ENCODE results near the gene PGLYRP2.

PGLYRP2 gene

DNA sequence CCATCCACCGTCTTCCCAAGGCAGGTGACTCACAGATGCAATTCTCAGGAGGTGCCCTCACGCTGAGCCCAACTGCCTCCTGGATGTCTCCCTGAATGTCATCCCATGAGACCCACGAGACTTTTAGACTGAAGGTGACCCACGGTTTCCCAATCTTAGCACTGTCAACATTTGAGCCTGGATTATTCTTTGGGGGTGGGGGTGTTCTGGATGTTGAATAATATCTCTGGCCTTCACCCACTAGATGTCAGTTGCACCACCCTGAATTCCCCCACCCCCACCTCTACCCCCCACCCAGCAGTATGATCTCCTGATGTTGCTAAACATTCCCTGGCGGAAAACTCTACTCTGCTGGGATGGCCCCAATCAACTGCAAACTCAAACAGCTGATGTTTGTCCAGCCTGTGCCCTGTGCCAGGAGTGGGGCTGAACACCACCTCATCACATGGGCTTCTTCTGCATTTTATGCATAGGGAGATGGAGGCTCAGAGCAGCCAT lies 26.8 kb upstream of the PGLYRP2 start:
- peak overlapping the region; percentile 67 for H3K9ac ChIP-seq (ENCODE audit: low read length)
- no peak overlapping the region for H2AFZ ChIP-seq (ENCODE audit: insufficient read depth, low read length, poor library complexity)
- no peak overlapping the region for H3K4me2 ChIP-seq (ENCODE audit: low read length)
- peaks cover 39% of the 10 kb centered on the region for H3K9me3 ChIP-seq (ENCODE audit: insufficient read depth, low read depth, low read length)
- H3K4me1 ChIP-seq (ENCODE audit: control insufficient read depth in 1 of 2, insufficient read depth in 2 of 2, low read length in 2 of 2) = no peaks in the 10 kb centered on the region
- no CpG with 5 or more reads among the region's 5 CpGs for WGBS (ENCODE audit: extremely low coverage, insufficient coverage, insufficient read length)
- H4K8ac ChIP-seq (ENCODE audit: low read depth, low read length) = no peak overlapping the region
- no peak overlapping the region for H4K91ac ChIP-seq (ENCODE audit: low read depth, low read length)
- H3K79me2 ChIP-seq (ENCODE audit: control insufficient read depth, insufficient read depth, low read length, poor library complexity) = no peaks in the 10 kb centered on the region
- no peaks in the 10 kb centered on the region for H3K79me1 ChIP-seq (ENCODE audit: low read length)
- DNase-seq = no peak
- H3K14ac ChIP-seq (ENCODE audit: low read length) = no peak overlapping the region
- no peak overlapping the region for H2BK120ac ChIP-seq (ENCODE audit: insufficient read depth, low read length, poor library complexity)
- H2BK12ac ChIP-seq (ENCODE audit: low read length) = no peak overlapping the region
- H2BK5ac ChIP-seq (ENCODE audit: low read depth, low read length, poor library complexity) = no peak overlapping the region
- H2AK5ac ChIP-seq (ENCODE audit: low read length) = no peak overlapping the region
- H3K4me3 ChIP-seq (ENCODE audit: low read depth, low read length) = peak overlapping the region; percentile 6
- H3K27ac ChIP-seq (ENCODE audit: low read depth, low read length) = no peak overlapping the region
- H3K27me3 ChIP-seq (ENCODE audit: insufficient read depth, low read length) = peaks cover 9% of the 10 kb centered on the region
- H4K12ac ChIP-seq (ENCODE audit: low read depth, low read length) = no peak overlapping the region
- no peak overlapping the region for H3K4ac ChIP-seq (ENCODE audit: low read depth, low read length)
- no peak overlapping the region for H3K23ac ChIP-seq (ENCODE audit: low read length)
- H3K18ac ChIP-seq (ENCODE audit: low read length) = no peak overlapping the region
- H3K36me3 ChIP-seq (ENCODE audit: control insufficient read depth in 1 of 2, insufficient read depth in 2 of 2, low read length in 2 of 2) = no peaks in the 10 kb centered on the region

- Histone ChIP-seq H3K4ac (ENCODE audit: low read depth, low read length) (no peak overlapping the region), H2AFZ (ENCODE audit: insufficient read depth, low read length, poor library complexity) (no peak overlapping the region), H2BK5ac (ENCODE audit: low read depth, low read length, poor library complexity) (no peak overlapping the region), H3K18ac (ENCODE audit: low read length) (no peak overlapping the region), H4K8ac (ENCODE audit: low read depth, low read length) (no peak overlapping the region), H3K27ac (ENCODE audit: low read depth, low read length) (no peak overlapping the region), H3K79me1 (ENCODE audit: low read length) (no peaks in the 10 kb centered on the region), H2BK120ac (ENCODE audit: insufficient read depth, low read length, poor library complexity) (no peak overlapping the region), H3K36me3 (ENCODE audit: control insufficient read depth in 1 of 2, insufficient read depth in 2 of 2, low read length in 2 of 2) (no peaks in the 10 kb centered on the region), H3K23ac (ENCODE audit: low read length) (no peak overlapping the region), H3K4me2 (ENCODE audit: low read length) (no peak overlapping the region), H4K12ac (ENCODE audit: low read depth, low read length) (no peak overlapping the region), H3K9me3 (ENCODE audit: insufficient read depth, low read depth, low read length) (peaks cover 22% of the 10 kb centered on the region), H3K79me2 (ENCODE audit: control insufficient read depth, insufficient read depth, low read length, poor library complexity) (no peaks in the 10 kb centered on the region), H3K27me3 (ENCODE audit: insufficient read depth, low read length) (no peaks in the 10 kb centered on the region), H4K91ac (ENCODE audit: low read depth, low read length) (no peak overlapping the region), H3K14ac (ENCODE audit: low read length) (no peak overlapping the region), H3K4me3 (ENCODE audit: low read depth, low read length) (no peak overlapping the region), H3K9ac (ENCODE audit: low read length) (no peak overlapping the region), H2BK12ac (ENCODE audit: low read length) (no peak overlapping the region), H2AK5ac (ENCODE audit: low read length) (no peak overlapping the region), H3K4me1 (ENCODE audit: control insufficient read depth in 1 of 2, insufficient read depth in 2 of 2, low read length in 2 of 2) (no peaks in the 10 kb centered on the region)
- DNase-seq = no peak
- no CpG with 5 or more reads among the region's 1 CpG for WGBS (ENCODE audit: extremely low coverage, insufficient coverage, insufficient read length)
Measured at GRCh38 chr19:15502264-15502663, 23.0 kb upstream of the PGLYRP2 start.

DNA sequence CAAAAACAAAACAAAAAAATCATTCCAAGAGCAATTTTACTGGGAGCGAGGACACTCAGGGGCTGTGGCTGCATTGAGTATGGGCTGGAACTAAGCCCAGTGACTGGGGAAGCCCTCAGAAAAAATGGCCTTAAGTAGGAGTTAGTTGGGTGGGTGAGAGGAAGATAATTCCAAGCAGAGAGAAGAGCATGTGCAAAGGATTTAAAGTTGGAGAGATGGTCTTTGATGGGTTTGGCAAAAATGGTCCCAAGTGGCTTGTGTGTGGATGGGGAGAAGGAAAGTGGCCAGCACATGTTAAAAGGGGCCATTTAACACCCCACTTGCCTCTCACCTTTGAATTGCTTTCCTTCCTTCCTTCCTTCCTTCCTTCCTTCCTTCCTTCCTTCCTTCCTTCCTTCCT lies 22.3 kb upstream of the PGLYRP2 start:
- Histone ChIP-seq H3K18ac (ENCODE audit: low read length) (no peak overlapping the region), H2AK5ac (ENCODE audit: low read length) (no peak overlapping the region), H3K4me1 (ENCODE audit: control insufficient read depth in 1 of 2, insufficient read depth in 2 of 2, low read length in 2 of 2) (no peaks in the 10 kb centered on the region), H3K27me3 (ENCODE audit: insufficient read depth, low read length) (no peaks in the 10 kb centered on the region), H3K9me3 (ENCODE audit: insufficient read depth, low read depth, low read length) (peaks cover 19% of the 10 kb centered on the region), H3K4me3 (ENCODE audit: low read depth, low read length) (no peak overlapping the region), H4K8ac (ENCODE audit: low read depth, low read length) (no peak overlapping the region), H2AFZ (ENCODE audit: insufficient read depth, low read length, poor library complexity) (no peak overlapping the region), H3K4ac (ENCODE audit: low read depth, low read length) (no peak overlapping the region), H3K36me3 (ENCODE audit: control insufficient read depth in 1 of 2, insufficient read depth in 2 of 2, low read length in 2 of 2) (no peaks in the 10 kb centered on the region), H3K79me1 (ENCODE audit: low read length) (no peaks in the 10 kb centered on the region), H4K91ac (ENCODE audit: low read depth, low read length) (no peak overlapping the region), H3K27ac (ENCODE audit: low read depth, low read length) (no peak overlapping the region), H3K14ac (ENCODE audit: low read length) (no peak overlapping the region), H3K4me2 (ENCODE audit: low read length) (no peak overlapping the region), H3K79me2 (ENCODE audit: control insufficient read depth, insufficient read depth, low read length, poor library complexity) (no peaks in the 10 kb centered on the region), H2BK12ac (ENCODE audit: low read length) (no peak overlapping the region), H3K9ac (ENCODE audit: low read length) (no peak overlapping the region), H4K12ac (ENCODE audit: low read depth, low read length) (no peak overlapping the region), H2BK5ac (ENCODE audit: low read depth, low read length, poor library complexity) (no peak overlapping the region), H2BK120ac (ENCODE audit: insufficient read depth, low read length, poor library complexity) (no peak overlapping the region), H3K23ac (ENCODE audit: low read length) (no peak overlapping the region)
- no peak for DNase-seq
- WGBS (ENCODE audit: extremely low coverage, insufficient coverage, insufficient read length) = no CpG with 5 or more reads among the region's 1 CpG

DNA sequence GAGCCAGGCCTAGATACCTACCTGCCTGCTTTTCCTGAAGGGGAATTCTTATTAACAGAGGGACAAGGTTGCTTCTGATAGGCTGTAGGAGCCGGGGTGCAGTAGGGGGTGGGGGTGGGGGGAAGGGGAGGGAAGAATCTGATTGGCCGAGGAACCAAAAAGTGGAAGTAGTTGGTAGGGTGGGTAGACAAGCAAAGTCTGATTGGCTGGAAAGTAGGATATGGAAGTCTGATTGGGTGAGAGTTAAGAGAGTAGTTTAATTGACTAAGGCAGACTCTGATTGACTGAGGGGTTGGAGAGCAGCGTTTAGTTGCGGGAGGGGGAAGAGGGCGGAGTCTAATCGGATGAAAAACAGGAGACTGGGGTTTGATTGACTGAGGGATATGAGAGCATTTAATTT lies 19.6 kb upstream of the PGLYRP2 start:
- Histone ChIP-seq H2BK5ac (ENCODE audit: low read depth, low read length, poor library complexity) (no peak overlapping the region), H3K4me2 (ENCODE audit: low read length) (no peak overlapping the region), H2AFZ (ENCODE audit: insufficient read depth, low read length, poor library complexity) (no peak overlapping the region), H3K14ac (ENCODE audit: low read length) (no peak overlapping the region), H3K36me3 (ENCODE audit: control insufficient read depth in 1 of 2, insufficient read depth in 2 of 2, low read length in 2 of 2) (no peaks in the 10 kb centered on the region), H3K79me1 (ENCODE audit: low read length) (no peaks in the 10 kb centered on the region), H3K9me3 (ENCODE audit: insufficient read depth, low read depth, low read length) (peaks cover 10% of the 10 kb centered on the region), H3K27ac (ENCODE audit: low read depth, low read length) (no peak overlapping the region), H3K27me3 (ENCODE audit: insufficient read depth, low read length) (no peaks in the 10 kb centered on the region), H3K79me2 (ENCODE audit: control insufficient read depth, insufficient read depth, low read length, poor library complexity) (no peaks in the 10 kb centered on the region), H3K23ac (ENCODE audit: low read length) (no peak overlapping the region), H2BK12ac (ENCODE audit: low read length) (no peak overlapping the region), H3K4ac (ENCODE audit: low read depth, low read length) (no peak overlapping the region), H3K9ac (ENCODE audit: low read length) (no peak overlapping the region), H4K91ac (ENCODE audit: low read depth, low read length) (no peak overlapping the region), H2BK120ac (ENCODE audit: insufficient read depth, low read length, poor library complexity) (no peak overlapping the region), H4K8ac (ENCODE audit: low read depth, low read length) (no peak overlapping the region), H3K4me1 (ENCODE audit: control insufficient read depth in 1 of 2, insufficient read depth in 2 of 2, low read length in 2 of 2) (no peaks in the 10 kb centered on the region), H3K18ac (ENCODE audit: low read length) (no peak overlapping the region), H4K12ac (ENCODE audit: low read depth, low read length) (no peak overlapping the region), H2AK5ac (ENCODE audit: low read length) (no peak overlapping the region), H3K4me3 (ENCODE audit: low read depth, low read length) (no peak overlapping the region)
- WGBS (ENCODE audit: extremely low coverage, insufficient coverage, insufficient read length) = 100% methylated on average over 1 of the region's 6 CpGs
- DNase-seq = no peak

Data from trophoblast cell (in vitro differentiated cells and primary cell).